SK-N-SH treated with all-trans-retinoic acid at 6 μM for 48 hours (cell line): Measurements from ENCODE around the gene TRIM24.

Source experiments
- ARNTL ChIP-seq: fragments of 450-650 bp; formaldehyde crosslinking; IDR thresholded peaks from 2 replicates; pipeline ENCODE4 v1.5.0; 2020; ENCODE audit warnings: low read depth, mild to moderate bottlenecking, moderate library complexity, borderline replicate concordance
- ESRRG ChIP-seq: fragments of 250-450 bp; sonication (Bioruptor Pico); IDR thresholded peaks from 2 replicates; pipeline ENCODE4 v1.6.1; 2021; ENCODE audit warnings: mild to moderate bottlenecking
- GLIS3 ChIP-seq: fragments of 250-450 bp; sonication (Bioruptor Pico); IDR thresholded peaks from 2 replicates; pipeline ENCODE4 v1.5.0; 2020; ENCODE audit warnings: mild to moderate bottlenecking, moderate library complexity
- ZFP3 ChIP-seq: fragments of 250-450 bp; sonication (Bioruptor Pico); IDR thresholded peaks from 2 replicates; pipeline ENCODE4 v1.5.0; 2020; ENCODE audit warnings: mild to moderate bottlenecking, moderate library complexity
- ZNF70 ChIP-seq: fragments of 450-650 bp; formaldehyde crosslinking; IDR thresholded peaks from 2 replicates; pipeline ENCODE4 v1.5.0; 2020; ENCODE audit warnings: mild to moderate bottlenecking, moderate library complexity
- TF ChIP-seq, protein P1 (sequence below): fragments of 250-450 bp; sonication (Bioruptor Pico); IDR thresholded peaks from 2 replicates; pipeline ENCODE4 v1.8.0; 2020; ENCODE audit warnings: mild to moderate bottlenecking, moderate library complexity, borderline replicate concordance
- TF ChIP-seq, protein P2 (sequence below): fragments of 250-450 bp; sonication (Bioruptor Pico); IDR thresholded peaks from 2 replicates; pipeline ENCODE4 v1.8.0; 2021; ENCODE audit warnings: low read depth, mild to moderate bottlenecking, moderate library complexity, borderline replicate concordance
- TF ChIP-seq, protein P3 (sequence below): fragments of 250-450 bp; sonication (Bioruptor Pico); IDR thresholded peaks from 2 replicates; pipeline ENCODE4 v1.5.0; 2020; ENCODE audit warnings: mild to moderate bottlenecking, moderate library complexity

GRCh38 chr7:138477581-138477980 is 17.5 kb downstream of the TRIM24 start:
- TF ChIP-seq ESRRG (CRISPR knock-in tag): no peak
- TF ChIP-seq GLIS3 (CRISPR knock-in tag): no peak
- TF ChIP-seq, protein P1, sequence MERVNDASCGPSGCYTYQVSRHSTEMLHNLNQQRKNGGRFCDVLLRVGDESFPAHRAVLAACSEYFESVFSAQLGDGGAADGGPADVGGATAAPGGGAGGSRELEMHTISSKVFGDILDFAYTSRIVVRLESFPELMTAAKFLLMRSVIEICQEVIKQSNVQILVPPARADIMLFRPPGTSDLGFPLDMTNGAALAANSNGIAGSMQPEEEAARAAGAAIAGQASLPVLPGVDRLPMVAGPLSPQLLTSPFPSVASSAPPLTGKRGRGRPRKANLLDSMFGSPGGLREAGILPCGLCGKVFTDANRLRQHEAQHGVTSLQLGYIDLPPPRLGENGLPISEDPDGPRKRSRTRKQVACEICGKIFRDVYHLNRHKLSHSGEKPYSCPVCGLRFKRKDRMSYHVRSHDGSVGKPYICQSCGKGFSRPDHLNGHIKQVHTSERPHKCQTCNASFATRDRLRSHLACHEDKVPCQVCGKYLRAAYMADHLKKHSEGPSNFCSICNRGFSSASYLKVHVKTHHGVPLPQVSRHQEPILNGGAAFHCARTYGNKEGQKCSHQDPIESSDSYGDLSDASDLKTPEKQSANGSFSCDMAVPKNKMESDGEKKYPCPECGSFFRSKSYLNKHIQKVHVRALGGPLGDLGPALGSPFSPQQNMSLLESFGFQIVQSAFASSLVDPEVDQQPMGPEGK (CRISPR knock-in tag): no peak
- TF ChIP-seq, protein P2, sequence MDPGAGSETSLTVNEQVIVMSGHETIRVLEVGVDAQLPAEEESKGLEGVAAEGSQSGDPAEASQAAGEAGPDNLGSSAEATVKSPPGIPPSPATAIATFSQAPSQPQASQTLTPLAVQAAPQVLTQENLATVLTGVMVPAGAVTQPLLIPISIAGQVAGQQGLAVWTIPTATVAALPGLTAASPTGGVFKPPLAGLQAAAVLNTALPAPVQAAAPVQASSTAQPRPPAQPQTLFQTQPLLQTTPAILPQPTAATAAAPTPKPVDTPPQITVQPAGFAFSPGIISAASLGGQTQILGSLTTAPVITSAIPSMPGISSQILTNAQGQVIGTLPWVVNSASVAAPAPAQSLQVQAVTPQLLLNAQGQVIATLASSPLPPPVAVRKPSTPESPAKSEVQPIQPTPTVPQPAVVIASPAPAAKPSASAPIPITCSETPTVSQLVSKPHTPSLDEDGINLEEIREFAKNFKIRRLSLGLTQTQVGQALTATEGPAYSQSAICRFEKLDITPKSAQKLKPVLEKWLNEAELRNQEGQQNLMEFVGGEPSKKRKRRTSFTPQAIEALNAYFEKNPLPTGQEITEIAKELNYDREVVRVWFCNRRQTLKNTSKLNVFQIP (CRISPR knock-in tag): no peak
- no peak for TF ChIP-seq ZFP3 (CRISPR knock-in tag)
- no peak for TF ChIP-seq ZNF70 (CRISPR knock-in tag)
- TF ChIP-seq, protein P3, sequence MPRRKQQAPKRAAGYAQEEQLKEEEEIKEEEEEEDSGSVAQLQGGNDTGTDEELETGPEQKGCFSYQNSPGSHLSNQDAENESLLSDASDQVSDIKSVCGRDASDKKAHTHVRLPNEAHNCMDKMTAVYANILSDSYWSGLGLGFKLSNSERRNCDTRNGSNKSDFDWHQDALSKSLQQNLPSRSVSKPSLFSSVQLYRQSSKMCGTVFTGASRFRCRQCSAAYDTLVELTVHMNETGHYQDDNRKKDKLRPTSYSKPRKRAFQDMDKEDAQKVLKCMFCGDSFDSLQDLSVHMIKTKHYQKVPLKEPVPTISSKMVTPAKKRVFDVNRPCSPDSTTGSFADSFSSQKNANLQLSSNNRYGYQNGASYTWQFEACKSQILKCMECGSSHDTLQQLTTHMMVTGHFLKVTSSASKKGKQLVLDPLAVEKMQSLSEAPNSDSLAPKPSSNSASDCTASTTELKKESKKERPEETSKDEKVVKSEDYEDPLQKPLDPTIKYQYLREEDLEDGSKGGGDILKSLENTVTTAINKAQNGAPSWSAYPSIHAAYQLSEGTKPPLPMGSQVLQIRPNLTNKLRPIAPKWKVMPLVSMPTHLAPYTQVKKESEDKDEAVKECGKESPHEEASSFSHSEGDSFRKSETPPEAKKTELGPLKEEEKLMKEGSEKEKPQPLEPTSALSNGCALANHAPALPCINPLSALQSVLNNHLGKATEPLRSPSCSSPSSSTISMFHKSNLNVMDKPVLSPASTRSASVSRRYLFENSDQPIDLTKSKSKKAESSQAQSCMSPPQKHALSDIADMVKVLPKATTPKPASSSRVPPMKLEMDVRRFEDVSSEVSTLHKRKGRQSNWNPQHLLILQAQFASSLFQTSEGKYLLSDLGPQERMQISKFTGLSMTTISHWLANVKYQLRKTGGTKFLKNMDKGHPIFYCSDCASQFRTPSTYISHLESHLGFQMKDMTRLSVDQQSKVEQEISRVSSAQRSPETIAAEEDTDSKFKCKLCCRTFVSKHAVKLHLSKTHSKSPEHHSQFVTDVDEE (CRISPR knock-in tag): no peak
- TF ChIP-seq ARNTL (CRISPR knock-in tag): no peak
